Measurements from ENCODE around the gene HIBADH. TPM values are rescaled to one million over a fixed set of nuclear protein-coding genes. Genes with fewer than 3 reads are reported as not detected.

HIBADH gene
- total RNA-seq, 1 experiment from 2014 or later: 23.2 TPM

DNA sequence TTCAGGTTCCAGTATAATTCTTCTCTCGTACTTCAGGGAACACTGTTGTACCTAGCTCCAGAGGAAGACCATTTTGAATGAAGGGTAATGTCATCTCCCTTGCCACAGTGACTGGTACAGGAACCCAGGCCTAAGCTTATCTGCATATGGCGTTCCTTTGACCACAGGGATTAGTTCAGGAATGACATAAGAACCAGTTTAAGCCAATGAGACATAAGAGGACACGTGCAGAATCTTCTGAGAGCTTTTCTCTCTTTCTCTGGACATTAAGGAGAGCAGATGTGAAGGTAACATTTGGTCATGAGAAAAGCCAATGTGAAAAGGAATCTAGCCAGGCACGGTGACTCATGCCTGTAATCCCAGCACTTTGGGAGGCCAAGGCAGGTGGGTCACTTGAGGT, 21.8 kb upstream of the HIBADH start:
- H3K27ac ChIP-seq (ENCODE audit: insufficient read length, low read depth, low read length): no peak overlapping the region
- H3K27me3 Mint-ChIP-seq (ENCODE audit: low read depth): no peaks in the 10 kb centered on the region
- H4K8ac ChIP-seq (replicated peaks; ENCODE audit: insufficient read length, low read depth, low read length): no peak overlapping the region
- H3K27ac Mint-ChIP-seq: peak overlapping the region in 1 of 3 experiments; percentile 34; a peak in 1 of 7 replicates
- H2BK20ac ChIP-seq (ENCODE audit: low read depth, low read length, poor library complexity, severe bottlenecking): no peak overlapping the region
- no peaks in the 10 kb centered on the region for H3K79me2 ChIP-seq (ENCODE audit: insufficient read depth, low read length)
- H2AK5ac ChIP-seq (ENCODE audit: insufficient read length, low read length): no peak overlapping the region
- H3K14ac ChIP-seq (ENCODE audit: insufficient read depth, low read length): no peak overlapping the region
- H4K5ac ChIP-seq (ENCODE audit: insufficient read length, low read depth, low read length): no peak overlapping the region
- no peak overlapping the region for H3T11ph ChIP-seq (ENCODE audit: low read length)
- no peaks in the 10 kb centered on the region for H4K20me1 ChIP-seq (ENCODE audit: control insufficient read depth, insufficient read depth, insufficient read length)
- H2BK5ac ChIP-seq (ENCODE audit: insufficient read length, low read length): no peak overlapping the region
- H3K9me3 ChIP-seq (ENCODE audit: control insufficient read depth, low read depth, low read length): no peaks in the 10 kb centered on the region
- no peak overlapping the region for H4K91ac ChIP-seq (ENCODE audit: insufficient read length, low read depth, low read length)
- no peaks in the 10 kb centered on the region for H3K27me3 ChIP-seq (ENCODE audit: insufficient read depth, low read length)
- H3K4me3 Mint-ChIP-seq: no peak overlapping the region
- no peak overlapping the region for H2BK12ac ChIP-seq (ENCODE audit: insufficient read length, low read depth, low read length)
- peaks cover 2% of the 10 kb centered on the region in 2 experiments; a peak in 3 of 4 replicates for H3K4me1 Mint-ChIP-seq
- H3K4me2 ChIP-seq (ENCODE audit: insufficient read depth, insufficient read length, low read length): no peak overlapping the region
- H3K18ac ChIP-seq (ENCODE audit: insufficient read length, low read depth, low read length): no peak overlapping the region
- H3K9me3 Mint-ChIP-seq: peaks cover 0 to 7% of the 10 kb centered on the region in 2 experiments; a peak in 2 of 5 replicates
- H3K36me3 Mint-ChIP-seq (ENCODE audit: insufficient read depth in 1 of 3, low read depth in 3 of 3): peaks cover 0 to 5% (median 0%) of the 10 kb centered on the region in 3 experiments; a peak in 1 of 7 replicates
- H2AFZ ChIP-seq (ENCODE audit: low read length): no peak overlapping the region
- no peaks in the 10 kb centered on the region for H3K4me1 ChIP-seq (ENCODE audit: insufficient read depth, low read length)
- TF ChIP-seq, protein P1, sequence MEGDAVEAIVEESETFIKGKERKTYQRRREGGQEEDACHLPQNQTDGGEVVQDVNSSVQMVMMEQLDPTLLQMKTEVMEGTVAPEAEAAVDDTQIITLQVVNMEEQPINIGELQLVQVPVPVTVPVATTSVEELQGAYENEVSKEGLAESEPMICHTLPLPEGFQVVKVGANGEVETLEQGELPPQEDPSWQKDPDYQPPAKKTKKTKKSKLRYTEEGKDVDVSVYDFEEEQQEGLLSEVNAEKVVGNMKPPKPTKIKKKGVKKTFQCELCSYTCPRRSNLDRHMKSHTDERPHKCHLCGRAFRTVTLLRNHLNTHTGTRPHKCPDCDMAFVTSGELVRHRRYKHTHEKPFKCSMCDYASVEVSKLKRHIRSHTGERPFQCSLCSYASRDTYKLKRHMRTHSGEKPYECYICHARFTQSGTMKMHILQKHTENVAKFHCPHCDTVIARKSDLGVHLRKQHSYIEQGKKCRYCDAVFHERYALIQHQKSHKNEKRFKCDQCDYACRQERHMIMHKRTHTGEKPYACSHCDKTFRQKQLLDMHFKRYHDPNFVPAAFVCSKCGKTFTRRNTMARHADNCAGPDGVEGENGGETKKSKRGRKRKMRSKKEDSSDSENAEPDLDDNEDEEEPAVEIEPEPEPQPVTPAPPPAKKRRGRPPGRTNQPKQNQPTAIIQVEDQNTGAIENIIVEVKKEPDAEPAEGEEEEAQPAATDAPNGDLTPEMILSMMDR (conservative IDR thresholded peaks at IDR 0.05): no peak
- H2BK15ac ChIP-seq (ENCODE audit: low read depth, low read length): no peak overlapping the region
- DNase-seq: no peak
- no peak overlapping the region for H3K56ac ChIP-seq (ENCODE audit: insufficient read length, low read depth, low read length)
- WGBS (ENCODE audit: extremely low coverage, insufficient read length, low lambda C conversion rate): no CpG with 5 or more reads among the region's 4 CpGs
- no peak overlapping the region for H3K4ac ChIP-seq (ENCODE audit: low read depth, low read length)
- no peak overlapping the region for H3K23ac ChIP-seq (ENCODE audit: insufficient read length, low read depth, low read length)
- H2BK120ac ChIP-seq (ENCODE audit: low read depth, low read length, poor library complexity, severe bottlenecking): no peak overlapping the region
- H3K9ac ChIP-seq (ENCODE audit: extremely low read depth, insufficient read length, low read length): no peak overlapping the region
- no peaks in the 10 kb centered on the region for H3K79me1 ChIP-seq (ENCODE audit: insufficient read depth, low read depth, low read length, poor library complexity, severe bottlenecking)
- no peaks in the 10 kb centered on the region for H3K23me2 ChIP-seq (ENCODE audit: insufficient read length, low read depth, low read length, poor library complexity, severe bottlenecking)

Measured in H9 (cell line).